A549 (cell line): Measurements from ENCODE around the gene SPCS3. TPM values are rescaled to one million over a fixed set of nuclear protein-coding genes. Genes with fewer than 3 reads are reported as not detected.

Experiments used
- ATOH8 ChIP-seq: fragments of 250-450 bp; sonication (Bioruptor Pico); IDR thresholded peaks from 2 replicates; pipeline ENCODE4 v1.5.0; 2020; ENCODE audit warnings: low read depth, mild to moderate bottlenecking, moderate library complexity
- BHLHE40 ChIP-seq: IDR thresholded peaks from 2 replicates; pipeline ENCODE4 v1.6.1; 2012; ENCODE audit warnings: low read depth, low read length, inconsistent platforms
- CBX2 ChIP-seq: fragments of 200-600 bp; sonication (generic); IDR thresholded peaks from 2 replicates; pipeline ENCODE4 v1.6.1; 2016; ENCODE audit warnings: low read depth, mild to moderate bottlenecking, borderline replicate concordance
- CBX8 ChIP-seq: fragments of 200-600 bp; sonication (generic); IDR thresholded peaks from 2 replicates; pipeline ENCODE4 v1.6.1; 2016
- CHD2 ChIP-seq: fragments of 150-350 bp; IDR thresholded peaks from 2 replicates; pipeline ENCODE4 v1.6.1; 2014; ENCODE audit warnings: low read length; ENCODE audit not compliant: partially characterized antibody
- CHD4 ChIP-seq: fragments of 200-600 bp; sonication (generic); IDR thresholded peaks from 2 replicates; pipeline ENCODE4 v1.6.1; 2016; ENCODE audit warnings: antibody characterized with exemption, mild to moderate bottlenecking, borderline replicate concordance
- ELK1 ChIP-seq: fragments of 150-350 bp; IDR thresholded peaks from 2 replicates; pipeline ENCODE4 v1.6.1; 2014; ENCODE audit warnings: low read depth, mild to moderate bottlenecking, low read length
- ESRRA ChIP-seq: fragments of 150-350 bp; IDR thresholded peaks from 2 replicates; pipeline ENCODE4 v1.6.1; 2014; ENCODE audit warnings: mild to moderate bottlenecking, low read length, borderline replicate concordance
- FOSL2 ChIP-seq, 2 experiments: fragments of 450-650 bp in 1 of 2; fragments of >200 bp in 1 of 2; sonication (Bioruptor Twin) in 1 of 2; formaldehyde crosslinking; IDR thresholded peaks; 2 replicates each; pipeline versions ENCODE4 v1.5.0 to v1.6.1; 2016 to 2020; ENCODE audit warnings: mild to moderate bottlenecking in 1 of 2, moderate library complexity in 1 of 2
- FOXS1 ChIP-seq: fragments of 250-450 bp; sonication (Bioruptor Pico); IDR thresholded peaks from 2 replicates; pipeline ENCODE4 v1.5.0; 2020; ENCODE audit warnings: mild to moderate bottlenecking, moderate library complexity
- HDAC2 ChIP-seq: fragments of 200-600 bp; sonication (generic); IDR thresholded peaks from 2 replicates; pipeline ENCODE4 v1.6.1; 2016
- HES2 ChIP-seq: fragments of >200 bp; sonication (Bioruptor Twin); formaldehyde crosslinking; IDR thresholded peaks from 2 replicates; pipeline ENCODE4 v1.6.1; 2016
- HMGXB4 ChIP-seq: fragments of 250-450 bp; sonication (Bioruptor Pico); IDR thresholded peaks from 2 replicates; pipeline ENCODE4 v1.5.0; 2021; ENCODE audit warnings: mild to moderate bottlenecking, moderate library complexity, borderline replicate concordance
- HOXA7 ChIP-seq: fragments of 250-450 bp; sonication (Bioruptor Pico); IDR thresholded peaks from 2 replicates; pipeline ENCODE4 v1.5.0; 2020; ENCODE audit warnings: mild to moderate bottlenecking, moderate library complexity
- HOXB13 ChIP-seq: fragments of 250-450 bp; sonication (Bioruptor Pico); IDR thresholded peaks from 2 replicates; pipeline ENCODE4 v1.5.0; 2020; ENCODE audit warnings: low read depth, mild to moderate bottlenecking, moderate library complexity
- JUN ChIP-seq, 2 experiments: fragments of >200 bp; sonication (Bioruptor Twin); formaldehyde crosslinking; IDR thresholded peaks; 2 replicates in 1 of 2; 3 replicates in 1 of 2; pipeline ENCODE4 v1.6.1; 2016 to 2017
- JUNB ChIP-seq: fragments of >200 bp; sonication (Bioruptor Twin); formaldehyde crosslinking; IDR thresholded peaks from 2 replicates; pipeline ENCODE4 v1.6.1; 2016
- KDM1A ChIP-seq: fragments of 200-600 bp; sonication (generic); IDR thresholded peaks from 2 replicates; pipeline ENCODE4 v1.6.1; 2016; ENCODE audit warnings: low read depth, mild to moderate bottlenecking
- NPAS2 ChIP-seq: fragments of 250-450 bp; sonication (Bioruptor Pico); IDR thresholded peaks from 2 replicates; pipeline ENCODE4 v1.8.0; 2022; ENCODE audit warnings: mild to moderate bottlenecking, moderate library complexity, borderline replicate concordance
- RCOR1 ChIP-seq: fragments of 150-350 bp; IDR thresholded peaks from 2 replicates; pipeline ENCODE4 v1.6.1; 2014; ENCODE audit warnings: antibody characterized with exemption, low read length, low read depth
- RFX5 ChIP-seq: fragments of 450-650 bp; IDR thresholded peaks from 2 replicates; pipeline ENCODE4 v1.7.1; 2014; ENCODE audit warnings: antibody characterized with exemption, mild to moderate bottlenecking, moderate library complexity
- RNF2 ChIP-seq: fragments of 200-600 bp; sonication (generic); IDR thresholded peaks from 2 replicates; pipeline ENCODE4 v1.6.1; 2016; ENCODE audit warnings: low read depth, mild to moderate bottlenecking, antibody characterized with exemption, moderate library complexity, borderline replicate concordance
- SREBF2 ChIP-seq: fragments of 450-650 bp; IDR thresholded peaks from 2 replicates; pipeline ENCODE4 v1.6.1; 2014; ENCODE audit warnings: mild to moderate bottlenecking, moderate library complexity
- TP53 ChIP-seq: fragments of 250-450 bp; sonication (Bioruptor Pico); IDR thresholded peaks from 2 replicates; pipeline ENCODE4 v1.5.0; 2021; ENCODE audit warnings: mild to moderate bottlenecking, moderate library complexity
- ZFP36 ChIP-seq: fragments of 450-650 bp; IDR thresholded peaks from 2 replicates; pipeline ENCODE4 v1.6.1; 2014; ENCODE audit warnings: borderline replicate concordance; ENCODE audit not compliant: partially characterized antibody
- ZNF302 ChIP-seq: fragments of 250-450 bp; sonication (Bioruptor Pico); IDR thresholded peaks from 2 replicates; pipeline ENCODE4 v1.9.0; 2021; ENCODE audit warnings: inconsistent platforms, mild to moderate bottlenecking, moderate library complexity
- polyA plus RNA-seq, 4 experiments: library from polyadenylated mRNA; depleted of rRNA in 3 of 4; stranded (reverse); fragments of >200 nt; fragmentation: RNase III in 1 of 4; extraction: RNeasy Plus Mini Kit Qiagen cat#74134 plus additional on column Dnase treatment in 1 of 4; gene quantifications; 2 replicates in 3 of 4; 3 replicates in 1 of 4; pipeline ENCODE4 v1.2.3, GENCODE V29; 2011 to 2017
- TF ChIP-seq, protein P1 (sequence below): IDR thresholded peaks from 2 replicates; pipeline ENCODE4 v1.6.1; 2012; ENCODE audit warnings: low read depth, borderline replicate concordance
- TF ChIP-seq, protein P2 (sequence below): IDR thresholded peaks from 2 replicates; pipeline ENCODE4 v1.6.1; 2012

SPCS3 gene
- polyA plus RNA-seq, 2 of the 4 experiments (the other 2 are of a cell fraction): 33.2 to 44.5 TPM

DNA sequence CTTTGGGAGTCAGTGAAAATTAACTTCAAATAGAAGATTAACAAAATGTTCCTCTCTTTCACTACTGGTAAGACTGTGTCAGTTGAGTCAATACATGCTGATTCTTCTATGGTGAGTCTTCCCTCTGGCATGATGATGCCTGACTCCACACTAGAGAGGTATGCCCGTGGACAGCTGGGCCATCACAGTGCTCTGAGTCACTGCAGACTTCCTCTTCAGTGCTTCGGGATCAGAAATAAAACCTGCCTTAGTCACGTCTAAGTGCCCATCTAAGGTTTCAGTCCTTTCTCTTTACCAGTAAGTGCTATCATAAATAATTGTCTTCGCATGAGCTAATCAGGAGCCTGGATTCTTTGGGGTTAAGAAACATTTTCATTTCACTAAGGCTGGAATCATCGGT lies 49.1 kb upstream of the SPCS3 start (continued):
- TF ChIP-seq FOSL2 (IDR thresholded peaks at IDR 0.05): peak; percentile 76
- TF ChIP-seq FOSL2 (CRISPR knock-in tag; IDR thresholded peaks at IDR 0.05): peak; percentile 92
- no peak for TF ChIP-seq HOXA7 (CRISPR knock-in tag)
- no peak for TF ChIP-seq CHD4
- no peak for TF ChIP-seq ZFP36
- TF ChIP-seq KDM1A: no peak
- TF ChIP-seq HOXB13 (CRISPR knock-in tag): no peak
- no peak for TF ChIP-seq RNF2
- no peak for TF ChIP-seq ZNF302 (CRISPR knock-in tag)
- peak in 1 of 2 experiments; percentile 55; a peak in 1 of 5 replicates for TF ChIP-seq JUN (IDR thresholded peaks at IDR 0.05)
- TF ChIP-seq CBX2: no peak
- TF ChIP-seq HMGXB4: no peak
- TF ChIP-seq HDAC2: no peak
- TF ChIP-seq, protein P1, sequence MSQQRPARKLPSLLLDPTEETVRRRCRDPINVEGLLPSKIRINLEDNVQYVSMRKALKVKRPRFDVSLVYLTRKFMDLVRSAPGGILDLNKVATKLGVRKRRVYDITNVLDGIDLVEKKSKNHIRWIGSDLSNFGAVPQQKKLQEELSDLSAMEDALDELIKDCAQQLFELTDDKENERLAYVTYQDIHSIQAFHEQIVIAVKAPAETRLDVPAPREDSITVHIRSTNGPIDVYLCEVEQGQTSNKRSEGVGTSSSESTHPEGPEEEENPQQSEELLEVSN: no peak
- TF ChIP-seq ESRRA: no peak
- TF ChIP-seq, protein P2, sequence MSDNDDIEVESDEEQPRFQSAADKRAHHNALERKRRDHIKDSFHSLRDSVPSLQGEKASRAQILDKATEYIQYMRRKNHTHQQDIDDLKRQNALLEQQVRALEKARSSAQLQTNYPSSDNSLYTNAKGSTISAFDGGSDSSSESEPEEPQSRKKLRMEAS: peak; percentile 48
- no peak for TF ChIP-seq ATOH8 (CRISPR knock-in tag)
- no peak for TF ChIP-seq SREBF2
- TF ChIP-seq TP53 (CRISPR knock-in tag): no peak
- TF ChIP-seq CHD2: no peak
- no peak for TF ChIP-seq RFX5
- peak; percentile 88 for TF ChIP-seq JUNB
- TF ChIP-seq NPAS2: no peak
- TF ChIP-seq HES2: no peak
- no peak for TF ChIP-seq RCOR1
- TF ChIP-seq ELK1: no peak
- TF ChIP-seq CBX8: no peak
- no peak for TF ChIP-seq BHLHE40
- no peak for TF ChIP-seq FOXS1
- TF ChIP-seq, all 56 proteins: peak for 6
